CD4-positive, alpha-beta memory T cell (primary cell): ENCODE results near the gene ZNF786. TPM values are rescaled to one million over a fixed set of nuclear protein-coding genes. Genes with fewer than 3 reads are reported as not detected.

Experiments used
- CTCF ChIA-PET: fragments of 350-600 bp; sonication (Branson Sonifier 250); formaldehyde crosslinking; loops from one replicate; lab custom pipeline; 2021; ENCODE audit warnings: inconsistent platforms; ENCODE audit not compliant: partially characterized antibody; lab: Charles Lee
- POLR2A ChIA-PET: fragments of 350-600 bp; sonication (Branson Sonifier 250); formaldehyde crosslinking; loops from one replicate; lab custom pipeline; 2021; ENCODE audit not compliant: partially characterized antibody; lab: Charles Lee
- DNase-seq, 5 donors: peaks; one replicate each; pipeline versions ENCODE4 v3.0.0 to v3.0.0-alpha.2; 2020 to 2022; ENCODE audit warnings: mixed read lengths in 1 of 5
- H3K27ac ChIP-seq: one replicate; pipeline ENCODE4 v1.7.0; 2013; ENCODE audit warnings: low read depth, low read length
- H3K27me3 ChIP-seq: 2 replicates; pipeline ENCODE4 v1.7.0; 2013; ENCODE audit warnings: mild to moderate bottlenecking, low read length, moderate library complexity; ENCODE audit not compliant: insufficient read depth
- H3K36me3 ChIP-seq: 2 replicates; pipeline ENCODE4 v1.7.0; 2013; ENCODE audit warnings: mild to moderate bottlenecking, low read length, moderate library complexity; ENCODE audit not compliant: insufficient read depth
- H3K4me1 ChIP-seq: 2 replicates; pipeline ENCODE4 v1.7.0; 2013; ENCODE audit warnings: mild to moderate bottlenecking, low read length, moderate library complexity; ENCODE audit not compliant: insufficient read depth
- H3K4me3 ChIP-seq, 2 donors: one replicate each; pipeline ENCODE4 v1.7.0; 2013; ENCODE audit warnings: low read length in 2 of 2, mild to moderate bottlenecking in 1 of 2
- H3K9me3 ChIP-seq, 2 donors: one replicate each; pipeline ENCODE4 v1.7.0; 2013; ENCODE audit warnings: low read length in 2 of 2, control low read depth in 1 of 2; ENCODE audit not compliant: control insufficient read depth in 1 of 2
- H3K27ac Mint-ChIP-seq, 7 donors: one replicate each; pipeline ENCODE4 v1.8.0; 2020 to 2021; ENCODE audit warnings: mixed read lengths in 7 of 7, mild to moderate bottlenecking in 6 of 7, inconsistent platforms in 3 of 7, moderate library complexity in 3 of 7
- H3K27me3 Mint-ChIP-seq, 2 donors: one replicate each; pipeline ENCODE4 v1.8.0; 2020 to 2021; ENCODE audit warnings: mixed read lengths in 2 of 2
- H3K36me3 Mint-ChIP-seq, 2 donors: one replicate each; pipeline ENCODE4 v1.8.0; 2020 to 2021; ENCODE audit warnings: mixed read lengths in 2 of 2, inconsistent platforms in 1 of 2, mild to moderate bottlenecking in 1 of 2
- H3K4me1 Mint-ChIP-seq, 4 donors: one replicate each; pipeline ENCODE4 v1.8.0; 2020 to 2021; ENCODE audit warnings: mixed read lengths in 4 of 4, mild to moderate bottlenecking in 1 of 4
- H3K4me3 Mint-ChIP-seq, 8 donors: one replicate each; pipeline ENCODE4 v1.8.0; 2020 to 2021; ENCODE audit warnings: mixed read lengths in 8 of 8, mild to moderate bottlenecking in 7 of 8, moderate library complexity in 6 of 8, inconsistent platforms in 3 of 8
- H3K9me3 Mint-ChIP-seq, 8 donors: one replicate each; pipeline ENCODE4 v1.8.0; 2020 to 2021; ENCODE audit warnings: mixed read lengths in 8 of 8, mild to moderate bottlenecking in 5 of 8, inconsistent platforms in 3 of 8, moderate library complexity in 1 of 8
- intact Hi-C: fragments of 100-400 bp; cut with micrococcal nuclease; formaldehyde crosslinking; loops from one replicate; pipeline ENCODE4 v1.15.1; 2023
- polyA plus RNA-seq, 2 donors: library from polyadenylated mRNA; unstranded; fragments of 300-500 nt; fragmentation: Illumina TruSeq; gene quantifications; one replicate each; pipeline ENCODE4 v1.2.3, GENCODE V29; 2021
- total RNA-seq, 2 experiments: library from RNA; stranded (reverse); gene quantifications; one replicate each; pipeline ENCODE4 v1.2.3, GENCODE V29; 2021

Gene ZNF786
- total and polyA plus RNA-seq, 4 experiments from 2014 or later: 2.3 to 18.8 (median 16.3) TPM

DNA sequence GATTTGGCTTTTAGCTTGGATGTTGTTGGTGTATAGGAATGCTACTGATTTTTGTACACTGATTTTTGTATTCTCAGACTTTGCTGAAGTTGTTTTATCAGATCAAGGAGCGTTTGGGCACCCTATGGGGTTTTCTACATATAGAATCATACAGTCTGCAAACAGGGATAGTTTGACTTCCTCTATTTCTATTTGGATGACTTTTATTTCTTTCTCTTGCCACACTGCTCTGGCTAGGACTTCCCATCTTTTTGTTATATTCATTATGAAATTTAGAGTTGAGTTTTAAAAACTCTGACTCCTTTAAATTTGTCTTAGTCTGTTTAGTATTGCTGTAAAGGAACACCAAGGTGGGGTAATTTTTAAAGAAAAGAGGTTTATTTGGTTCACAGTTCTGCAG is 4.7 kb downstream of the ZNF786 start:
- Histone ChIP-seq H3K9me3 (no peaks in the 10 kb centered on the region), H3K4me3 (no peak overlapping the region), H3K27me3 (no peaks in the 10 kb centered on the region), H3K36me3 (no peaks in the 10 kb centered on the region), H3K27ac (no peak overlapping the region), H3K4me1 (peaks cover 14% of the 10 kb centered on the region)
- H3K4me3 Mint-ChIP-seq: no peak overlapping the region
- peaks cover 10 to 33% (median 16%) of the 10 kb centered on the region in 4 donors for H3K4me1 Mint-ChIP-seq
- POLR2A ChIA-PET: interaction anchor here (1.3 kb wide), 1 partner anchor 20 kb away, joined by 3 read pairs; no protein-coding TSS in a partner anchor
- H3K9me3 Mint-ChIP-seq: no peaks in the 10 kb centered on the region
- H3K27ac Mint-ChIP-seq: peak overlapping the region in 3 of 7 donors; percentile 11 to 75 (median 12)
- no peak for DNase-seq
- intact Hi-C loops: no loop called here
- CTCF ChIA-PET: interaction anchor here (0.6 to 5.0 kb wide), 4 partner anchors 20 to 80 kb away, joined by 3 to 28 read pairs (median 6); no protein-coding TSS in a partner anchor
- no peaks in the 10 kb centered on the region for H3K27me3 Mint-ChIP-seq
- peaks cover 16 to 19% of the 10 kb centered on the region in 2 donors for H3K36me3 Mint-ChIP-seq

DNA sequence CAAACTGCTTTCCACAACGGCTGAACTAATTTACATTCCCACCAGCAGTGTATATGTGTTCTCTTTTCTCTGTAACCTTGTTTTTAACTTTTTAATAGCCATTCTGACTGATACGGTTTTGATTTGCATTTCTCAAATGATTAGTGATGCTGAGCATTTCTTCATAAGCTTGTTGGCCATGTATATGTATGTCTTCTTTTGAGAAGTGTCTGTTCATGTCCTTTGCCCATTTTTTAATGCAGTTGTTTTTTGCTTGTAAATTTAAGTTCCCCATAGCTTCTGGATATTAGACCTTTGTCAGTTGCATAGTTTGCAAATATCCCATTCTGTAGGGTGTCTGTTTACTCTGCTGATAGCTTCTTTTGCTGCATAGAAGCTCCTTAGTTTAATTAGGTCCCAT is 6.1 kb downstream of the ZNF786 start:
- Histone ChIP-seq H3K4me3 (no peak overlapping the region), H3K27ac (no peak overlapping the region), H3K36me3 (no peaks in the 10 kb centered on the region), H3K27me3 (no peaks in the 10 kb centered on the region), H3K4me1 (peaks cover 7% of the 10 kb centered on the region), H3K9me3 (no peaks in the 10 kb centered on the region)
- no peak for DNase-seq
- Mint-ChIP-seq H3K27me3 (no peaks in the 10 kb centered on the region), H3K9me3 (no peaks in the 10 kb centered on the region), H3K36me3 (peaks cover 23 to 28% of the 10 kb centered on the region in 2 donors), H3K4me1 (peaks cover 9 to 33% (median 14%) of the 10 kb centered on the region in 4 donors), H3K4me3 (no peak overlapping the region), H3K27ac (peak overlapping the region in 2 of 7 donors; percentile 55 to 65)
- ChIA-PET CTCF (interaction anchor here (1.4 to 5.0 kb wide), 3 partner anchors 18 to 79 kb away, joined by 5 to 28 read pairs (median 9); partner anchors contain the start of gene ZNF398), POLR2A (interaction anchor here (1.3 kb wide), 1 partner anchor 18 kb away, joined by 3 read pairs; no protein-coding TSS in a partner anchor)
- intact Hi-C loops: no loop called here

DNA sequence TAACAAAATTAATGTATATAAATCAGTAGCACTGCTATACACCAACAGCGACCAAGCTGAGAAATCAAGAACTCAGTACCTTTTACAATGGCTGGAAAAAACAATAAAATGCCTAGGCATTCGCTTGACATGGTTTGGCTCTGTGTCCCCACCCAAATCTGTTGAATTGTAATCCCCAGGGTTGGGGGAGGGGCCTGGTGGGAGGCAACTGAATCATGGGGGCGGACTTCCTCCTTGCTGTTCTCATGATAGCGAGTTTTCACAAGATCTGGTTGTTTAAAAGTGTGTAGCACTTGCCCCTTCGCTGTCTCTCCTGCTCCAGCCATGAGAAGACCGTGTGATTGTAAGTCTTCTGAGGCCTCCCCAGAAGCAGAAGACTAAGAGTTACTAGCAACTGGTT is 8.6 kb downstream of the ZNF786 start:
- no peak overlapping the region for H3K27ac ChIP-seq
- Mint-ChIP-seq H3K27me3 (no peaks in the 10 kb centered on the region), H3K4me1 (peaks cover 4 to 16% (median 10%) of the 10 kb centered on the region in 4 donors), H3K27ac (peak overlapping the region in 2 of 7 donors; percentile 8 to 42), H3K4me3 (no peak overlapping the region), H3K9me3 (no peaks in the 10 kb centered on the region), H3K36me3 (peaks cover 26 to 31% of the 10 kb centered on the region in 2 donors)
- no peaks in the 10 kb centered on the region for H3K9me3 ChIP-seq
- no peak for DNase-seq
- H3K27me3 ChIP-seq: no peaks in the 10 kb centered on the region
- intact Hi-C loops: no loop called here
- H3K4me1 ChIP-seq: no peaks in the 10 kb centered on the region
- no peaks in the 10 kb centered on the region for H3K36me3 ChIP-seq
- POLR2A ChIA-PET: no interaction called here
- CTCF ChIA-PET: interaction anchor here (5.0 kb wide), 1 partner anchor 16 kb away, joined by 28 read pairs; no protein-coding TSS in a partner anchor
- no peak overlapping the region for H3K4me3 ChIP-seq

DNA sequence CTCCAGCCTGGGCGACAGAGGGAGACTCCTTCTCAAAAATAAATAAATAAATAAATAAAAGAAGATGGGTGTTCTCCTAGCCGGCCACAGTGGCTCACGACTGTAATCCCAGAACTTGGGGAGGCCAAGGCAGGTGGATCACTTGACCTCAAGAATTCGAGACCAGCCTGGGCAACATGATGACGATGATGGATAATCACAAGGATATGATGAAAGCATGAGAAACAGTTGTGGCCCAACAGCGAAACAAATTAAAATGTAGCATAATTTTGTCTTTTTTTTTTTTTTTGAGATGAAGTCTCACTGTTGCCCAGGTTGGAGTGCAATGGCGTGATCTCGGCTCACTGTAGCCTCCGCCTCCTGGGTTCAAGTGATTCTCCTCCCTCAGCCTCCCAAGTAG is 12.9 kb downstream of the ZNF786 start:
- Histone ChIP-seq H3K4me3 (no peak overlapping the region), H3K9me3 (no peaks in the 10 kb centered on the region), H3K27me3 (no peaks in the 10 kb centered on the region), H3K36me3 (no peaks in the 10 kb centered on the region), H3K4me1 (no peaks in the 10 kb centered on the region), H3K27ac (no peak overlapping the region)
- H3K4me1 Mint-ChIP-seq: peaks cover 2 to 19% (median 10%) of the 10 kb centered on the region in 4 donors
- H3K27me3 Mint-ChIP-seq: no peaks in the 10 kb centered on the region
- no peaks in the 10 kb centered on the region for H3K9me3 Mint-ChIP-seq
- DNase-seq: no peak
- no peak overlapping the region for H3K4me3 Mint-ChIP-seq
- intact Hi-C loops: no loop called here
- POLR2A ChIA-PET: no interaction called here
- H3K27ac Mint-ChIP-seq: no peak overlapping the region
- CTCF ChIA-PET: interaction anchor here (1.0 kb wide), 1 partner anchor 13 kb away, joined by 3 read pairs; no protein-coding TSS in a partner anchor
- peaks cover 19 to 33% of the 10 kb centered on the region in 2 donors for H3K36me3 Mint-ChIP-seq

DNA sequence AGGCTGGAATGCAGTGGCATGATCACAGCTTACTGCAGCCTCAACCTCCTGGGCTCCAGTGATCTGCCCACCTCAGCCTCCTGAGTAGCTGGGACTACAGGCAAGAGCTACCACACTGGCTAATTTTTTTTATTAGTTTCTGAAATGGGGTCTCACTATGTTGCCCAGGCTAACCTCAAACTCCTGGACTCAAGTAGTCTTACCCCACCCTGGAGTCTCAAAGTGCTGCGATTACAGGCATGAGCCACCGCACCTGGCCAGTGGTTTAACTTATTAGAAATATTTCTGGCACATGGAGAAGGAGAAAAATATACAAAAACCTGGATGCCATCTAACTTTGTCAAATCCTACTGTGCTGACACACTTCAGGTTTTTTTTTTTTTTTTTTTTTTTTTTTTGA is 15.2 kb downstream of the ZNF786 start:
- intact Hi-C loops: no loop called here
- CTCF ChIA-PET: interaction anchor here (0.7 to 1.3 kb wide), 2 partner anchors 10 to 66 kb away, joined by 3 read pairs; no protein-coding TSS in a partner anchor
- POLR2A ChIA-PET: no interaction called here
- DNase-seq: no peak
- peaks cover 4% of the 10 kb centered on the region for H3K4me1 ChIP-seq
- H3K9me3 ChIP-seq: no peaks in the 10 kb centered on the region
- H3K36me3 ChIP-seq: peaks cover 14% of the 10 kb centered on the region
- H3K27ac ChIP-seq: no peak overlapping the region
- H3K36me3 Mint-ChIP-seq: peaks cover 16 to 34% of the 10 kb centered on the region in 2 donors
- no peaks in the 10 kb centered on the region for H3K27me3 ChIP-seq
- H3K4me3 Mint-ChIP-seq: no peak overlapping the region
- peak overlapping the region in 1 of 7 donors; percentile 79 for H3K27ac Mint-ChIP-seq
- peaks cover 0 to 1% (median 0%) of the 10 kb centered on the region in 8 donors for H3K9me3 Mint-ChIP-seq
- H3K27me3 Mint-ChIP-seq: no peaks in the 10 kb centered on the region
- no peak overlapping the region for H3K4me3 ChIP-seq
- H3K4me1 Mint-ChIP-seq: peaks cover 0 to 21% (median 4%) of the 10 kb centered on the region in 4 donors

DNA sequence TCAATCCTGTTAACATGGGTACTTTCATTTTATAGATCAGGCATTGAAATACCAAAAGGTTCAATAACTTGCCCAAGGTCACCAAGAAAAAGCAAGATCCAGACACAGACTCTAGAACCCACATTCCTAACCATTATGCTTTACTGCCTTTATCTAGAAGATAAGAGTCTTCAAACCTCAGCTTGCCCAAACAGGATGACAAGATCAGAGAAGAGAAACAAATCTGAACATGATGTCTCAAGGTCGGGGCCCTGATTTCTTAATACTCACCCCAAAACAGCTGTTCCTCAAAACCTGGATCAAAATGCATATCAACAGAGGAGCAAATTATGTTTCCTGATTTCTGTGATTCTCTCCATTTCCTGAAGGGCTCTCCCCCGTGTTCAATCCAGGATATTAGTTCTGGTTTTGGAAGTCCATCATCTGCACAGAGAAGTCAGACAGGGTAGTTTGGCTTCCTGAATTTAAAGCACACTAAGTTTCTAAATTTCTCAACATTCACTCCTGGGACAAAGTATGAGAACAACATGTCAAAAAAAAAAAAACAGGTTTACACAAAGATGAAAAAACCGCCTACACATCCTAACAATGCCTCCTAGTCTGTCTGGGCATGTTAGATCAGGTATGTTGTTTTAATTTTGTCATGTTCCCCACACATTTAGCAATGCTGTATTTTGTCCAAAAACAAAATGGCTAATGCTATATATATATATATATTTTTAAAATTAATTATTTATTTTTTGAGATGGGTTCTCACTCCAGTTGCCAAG is 16.2 kb downstream of the ZNF786 start:
- peaks cover 4% of the 10 kb centered on the region for H3K4me1 ChIP-seq
- H3K4me1 Mint-ChIP-seq: peaks cover 0 to 20% (median 3%) of the 10 kb centered on the region in 4 donors
- peaks cover 18% of the 10 kb centered on the region for H3K36me3 ChIP-seq
- CTCF ChIA-PET: interaction anchor here (0.7 kb wide), 1 partner anchor 9 kb away, joined by 3 read pairs; no protein-coding TSS in a partner anchor
- H3K4me3 ChIP-seq: no peak overlapping the region
- no peak overlapping the region for H3K27ac ChIP-seq
- intact Hi-C loops: no loop called here
- H3K27ac Mint-ChIP-seq: peak overlapping the region in 6 of 7 donors; percentile 13 to 67 (median 28)
- no peak for DNase-seq
- no peaks in the 10 kb centered on the region for H3K27me3 ChIP-seq
- POLR2A ChIA-PET: interaction anchor here (0.6 kb wide), 1 partner anchor 102 kb away, joined by 4 read pairs; no protein-coding TSS in a partner anchor
- no peak overlapping the region for H3K4me3 Mint-ChIP-seq
- no peaks in the 10 kb centered on the region for H3K9me3 ChIP-seq
- H3K27me3 Mint-ChIP-seq: no peaks in the 10 kb centered on the region
- H3K9me3 Mint-ChIP-seq: peaks cover 0 to 1% (median 0%) of the 10 kb centered on the region in 8 donors
- peaks cover 13 to 35% of the 10 kb centered on the region in 2 donors for H3K36me3 Mint-ChIP-seq

DNA sequence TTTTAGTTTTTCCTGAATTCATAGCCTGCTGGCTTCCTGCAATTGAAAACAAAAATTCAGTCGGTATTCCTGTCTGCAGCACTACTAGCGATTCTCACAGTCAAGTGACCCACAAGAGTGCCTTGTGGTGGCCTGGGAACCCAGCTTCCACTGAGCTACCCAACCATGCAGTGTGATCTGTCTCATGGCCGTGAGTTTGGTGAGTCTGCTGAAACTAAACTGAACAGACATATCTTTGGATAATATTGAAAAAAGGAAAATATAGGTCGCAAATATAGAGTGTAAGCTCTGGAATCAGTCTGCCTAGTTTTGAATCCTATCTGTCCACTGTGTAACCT is 18.1 kb downstream of the ZNF786 start:
- H3K27ac Mint-ChIP-seq: peak overlapping the region; percentile 25 to 76 (median 57)
- CTCF ChIA-PET: interaction anchor here (0.9 to 5.6 kb wide), 11 partner anchors 11 to 109 kb away, joined by 3 to 24 read pairs (median 3); no protein-coding TSS in a partner anchor
- peak overlapping the region in 2 of 8 donors; percentile 34 to 55 for H3K4me3 Mint-ChIP-seq
- intact Hi-C loops: no loop called here
- H3K9me3 Mint-ChIP-seq: peaks cover 0 to 1% (median 0%) of the 10 kb centered on the region in 8 donors
- Histone ChIP-seq H3K27me3 (no peaks in the 10 kb centered on the region), H3K4me1 (peaks cover 4% of the 10 kb centered on the region), H3K27ac (peak overlapping the region; percentile 31), H3K36me3 (peaks cover 18% of the 10 kb centered on the region), H3K4me3 (no peak overlapping the region), H3K9me3 (no peaks in the 10 kb centered on the region)
- no peak for DNase-seq
- peaks cover 4 to 20% (median 7%) of the 10 kb centered on the region in 4 donors for H3K4me1 Mint-ChIP-seq
- H3K27me3 Mint-ChIP-seq: no peaks in the 10 kb centered on the region
- H3K36me3 Mint-ChIP-seq: peaks cover 18 to 37% of the 10 kb centered on the region in 2 donors
- POLR2A ChIA-PET: interaction anchor here (1.1 to 2.6 kb wide), 2 partner anchors 18 to 43 kb away, joined by 3 to 11 read pairs; partner anchors contain the start of gene ZNF786
